HL-60/S4 (cell line): Measurements from ENCODE around the gene COL4A3.

Experiments
- in situ Hi-C: fragments of 300-500 bp; cut with MboI; formaldehyde crosslinking; loops from 2 replicates; pipeline ENCODE4 v1.14.3; 2022; ENCODE audit warnings: low sequenced_read_pairs

Gene COL4A3

DNA sequence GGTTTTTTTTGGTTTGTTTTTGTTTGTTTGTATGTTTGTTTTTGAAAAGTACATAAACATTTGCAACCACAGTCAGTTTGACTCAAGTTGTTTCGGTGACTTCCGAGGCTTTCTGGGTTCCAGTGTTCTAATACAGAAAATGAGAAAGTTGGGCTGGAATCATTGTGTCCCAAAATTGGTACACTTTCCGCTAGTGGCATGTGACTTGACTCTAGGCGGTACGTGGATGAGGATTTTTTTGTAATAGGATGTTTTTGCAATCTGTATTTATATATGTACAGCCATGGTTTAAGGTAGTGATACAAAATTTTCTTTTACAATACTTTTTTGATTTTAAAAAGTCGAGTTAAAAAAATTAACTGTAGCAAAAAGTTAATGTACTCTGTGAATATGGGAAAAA, 162.4 kb downstream of the COL4A3 start:
- in situ Hi-C loops = no loop called here

DNA sequence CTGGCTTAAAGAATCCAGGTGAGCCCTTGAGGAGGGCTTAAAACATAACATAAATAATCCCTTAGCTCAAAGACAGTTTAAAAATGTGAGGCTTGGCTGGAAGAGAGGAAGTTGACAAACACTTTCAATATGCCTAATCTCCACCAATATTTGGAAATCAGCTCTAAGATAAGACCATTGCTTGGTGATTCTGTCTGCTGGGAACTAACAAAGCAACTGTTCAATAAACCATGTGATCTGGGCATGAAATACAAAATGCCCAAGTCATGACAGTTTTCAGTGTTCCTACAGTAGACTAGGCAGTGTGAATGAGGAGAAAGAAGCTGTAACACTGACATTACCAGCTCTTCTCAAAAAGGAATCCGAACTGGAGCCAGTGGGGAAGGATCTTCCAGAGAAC, 171.3 kb downstream of the COL4A3 start:
- in situ Hi-C loops = no loop called here

DNA sequence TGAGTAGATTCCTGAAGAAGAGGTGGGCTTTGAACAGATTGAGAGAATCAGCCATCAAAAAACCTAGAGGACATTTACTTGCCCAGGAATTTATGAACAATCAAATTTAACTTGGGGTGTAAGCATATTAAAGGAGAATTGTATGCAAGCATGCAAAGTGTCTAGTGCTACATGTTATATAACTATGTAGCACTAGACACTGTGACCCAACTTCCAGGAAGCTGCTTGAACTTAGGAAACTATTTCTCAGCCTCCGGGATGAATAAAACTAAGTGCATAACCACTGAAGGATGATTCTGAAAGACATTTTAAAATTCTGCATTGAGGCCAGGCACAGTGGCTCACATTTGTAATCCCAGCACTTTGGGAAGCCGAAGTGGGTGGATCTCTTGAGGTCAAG, 173.0 kb downstream of the COL4A3 start:
- in situ Hi-C loops = no loop called here

- in situ Hi-C loops = no loop called here
These were observed 174.7 kb downstream of the COL4A3 start for GRCh38 chr2:227339098-227339599.

DNA sequence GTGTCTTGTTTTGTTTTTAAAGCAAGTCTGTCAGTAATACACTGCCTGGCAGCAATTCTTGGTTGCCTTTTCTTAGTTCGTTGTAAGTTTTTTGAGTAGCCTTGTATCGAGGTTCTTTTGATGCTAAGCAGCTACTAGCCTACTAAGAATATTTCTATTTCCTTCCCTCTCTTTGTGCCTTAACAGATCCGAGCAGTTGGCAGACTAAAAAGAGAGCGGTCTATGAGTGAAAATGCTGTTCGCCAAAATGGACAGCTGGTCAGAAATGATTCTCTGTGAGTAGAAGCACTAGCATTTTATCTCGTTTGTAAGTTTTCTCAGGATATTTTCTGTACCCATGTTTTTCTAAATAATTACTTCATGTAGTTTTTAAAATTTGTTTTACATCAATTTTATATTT, 175.7 kb downstream of the COL4A3 start:
- in situ Hi-C loops = no loop called here

DNA sequence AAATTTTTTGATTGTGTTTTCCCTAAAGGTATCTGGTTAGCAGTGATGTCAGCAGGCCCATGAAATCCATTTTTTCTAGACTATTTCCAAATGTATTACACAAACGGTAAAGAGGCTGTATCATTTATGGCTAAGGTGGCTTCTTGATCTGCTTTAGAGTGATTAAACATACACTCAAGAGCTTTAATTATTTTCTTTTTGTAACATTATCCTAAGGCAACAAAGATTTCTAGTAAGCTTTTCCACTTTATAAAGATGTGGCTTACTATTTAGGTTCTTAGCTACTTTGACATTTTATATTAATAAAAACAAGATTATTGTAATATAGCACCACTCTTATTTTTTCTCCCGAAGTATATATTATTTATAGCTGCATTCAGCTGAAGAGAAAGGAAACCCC, 177.1 kb downstream of the COL4A3 start:
- in situ Hi-C loops = no loop called here

- in situ Hi-C loops = no loop called here
These were observed 179.8 kb downstream of the COL4A3 start for GRCh38 chr2:227344231-227344630.

DNA sequence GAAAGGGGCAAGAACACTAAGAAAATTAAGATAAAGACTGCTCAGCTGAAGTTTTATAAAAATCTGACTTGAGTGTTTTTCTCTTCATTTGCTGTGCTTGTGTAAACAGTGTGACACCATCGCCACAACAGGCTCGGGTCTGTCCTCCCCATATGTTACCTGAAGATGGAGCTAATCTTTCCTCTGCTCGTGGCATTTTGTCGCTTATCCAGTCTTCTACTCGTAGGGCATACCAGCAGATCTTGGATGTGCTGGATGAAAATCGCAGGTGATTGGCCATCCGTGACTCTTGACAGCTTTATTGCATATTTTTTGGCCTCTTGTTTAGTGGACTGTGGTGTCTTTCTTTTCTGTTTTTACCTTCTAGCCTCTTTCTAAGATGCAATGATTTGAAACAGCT, 182.7 kb downstream of the COL4A3 start:
- in situ Hi-C loops = no loop called here

- in situ Hi-C loops = no loop called here
These were observed 183.9 kb downstream of the COL4A3 start for GRCh38 chr2:227348324-227348723.

DNA sequence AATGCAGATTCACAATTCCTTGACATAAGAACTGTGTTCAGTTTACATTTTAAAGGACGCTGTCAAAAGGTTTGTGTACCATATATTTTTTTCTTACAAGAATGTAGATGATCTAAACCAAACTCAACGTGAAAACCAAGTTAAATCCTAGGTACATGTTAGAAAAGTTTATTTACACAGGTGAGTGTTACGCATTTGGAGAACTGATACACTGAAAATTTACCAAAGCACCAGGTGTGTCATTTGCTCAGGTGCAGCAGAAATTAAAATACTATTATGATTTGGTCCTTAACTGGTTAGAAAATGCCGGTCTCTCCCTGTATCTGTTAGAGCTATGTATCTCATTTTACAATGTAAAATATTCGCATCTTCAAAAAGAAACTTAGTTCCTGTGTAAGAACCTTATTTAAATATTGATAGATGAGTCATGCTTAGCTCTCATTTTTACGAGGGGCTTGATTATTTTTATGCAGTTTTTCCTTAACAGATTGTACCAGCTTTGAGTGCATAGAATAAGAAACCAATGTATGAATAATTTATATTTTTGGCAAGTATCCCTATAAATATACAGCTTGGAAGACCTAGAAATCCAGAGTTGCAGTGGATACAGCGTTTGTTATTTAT, 185.7 kb downstream of the COL4A3 start:
- in situ Hi-C loops = no loop called here

DNA sequence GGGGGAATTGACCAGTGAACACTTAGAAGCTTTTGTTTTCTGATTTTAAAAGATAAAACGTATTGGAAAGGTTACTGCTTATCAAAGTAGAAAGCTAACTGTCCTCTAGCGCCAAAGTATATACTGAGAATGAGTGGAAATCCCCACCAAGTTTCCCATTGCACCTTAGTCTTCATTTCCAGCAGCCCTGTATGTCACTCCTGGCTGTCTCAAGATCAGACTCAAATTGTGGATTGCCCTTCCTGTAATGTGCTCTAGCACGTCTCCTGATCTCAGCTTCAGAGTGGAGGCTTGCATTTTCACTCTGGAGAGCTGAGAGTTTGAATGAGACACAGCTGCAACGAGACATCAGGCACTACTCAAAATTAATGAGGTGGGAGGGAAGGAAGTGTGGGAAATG, 187.2 kb downstream of the COL4A3 start:
- in situ Hi-C loops = no loop called here

- in situ Hi-C loops = no loop called here
These were observed 195.9 kb downstream of the COL4A3 start for GRCh38 chr2:227360351-227360750.

DNA sequence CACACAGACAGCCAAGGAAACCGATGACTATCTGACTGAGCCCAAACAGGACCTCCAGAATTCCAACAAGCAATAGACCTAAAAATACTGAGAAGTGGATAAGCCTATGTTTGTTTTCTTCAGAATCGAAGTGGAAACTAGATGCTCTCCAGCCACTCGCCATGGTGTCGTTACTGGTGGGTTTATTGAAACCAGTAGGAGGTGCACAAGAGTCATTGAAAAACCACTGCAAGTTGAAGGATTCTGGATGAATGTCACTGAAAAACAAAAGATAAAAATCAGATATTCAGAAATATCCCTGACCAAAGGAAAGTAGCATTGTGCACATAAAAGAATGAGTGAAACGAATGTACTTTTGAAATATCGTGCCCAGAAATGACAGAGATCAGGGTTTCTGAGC, 199.3 kb downstream of the COL4A3 start:
- in situ Hi-C loops = no loop called here
